Activated CD4-positive, alpha-beta T cell treated with anti-CD3 and anti-CD28 coated beads, Interleukin-2, Interleukin-4, amounts not matched to agents 100 ng/mL and 50 ng/mL, durations not matched to agents 16 hours and 8 hours (primary cell): ENCODE data around the gene ANKMY1.
"Not testable (repeated sequence)": the region's sequence is repeated elsewhere in the genome, so short reads cannot be mapped to it uniquely, and the experiment has no call there.

Experiments used
- DNase-seq: peaks from one replicate; pipeline ENCODE4 v3.0.0-alpha.2; 2020; ENCODE audit warnings: low spot score

The ANKMY1 gene

DNA sequence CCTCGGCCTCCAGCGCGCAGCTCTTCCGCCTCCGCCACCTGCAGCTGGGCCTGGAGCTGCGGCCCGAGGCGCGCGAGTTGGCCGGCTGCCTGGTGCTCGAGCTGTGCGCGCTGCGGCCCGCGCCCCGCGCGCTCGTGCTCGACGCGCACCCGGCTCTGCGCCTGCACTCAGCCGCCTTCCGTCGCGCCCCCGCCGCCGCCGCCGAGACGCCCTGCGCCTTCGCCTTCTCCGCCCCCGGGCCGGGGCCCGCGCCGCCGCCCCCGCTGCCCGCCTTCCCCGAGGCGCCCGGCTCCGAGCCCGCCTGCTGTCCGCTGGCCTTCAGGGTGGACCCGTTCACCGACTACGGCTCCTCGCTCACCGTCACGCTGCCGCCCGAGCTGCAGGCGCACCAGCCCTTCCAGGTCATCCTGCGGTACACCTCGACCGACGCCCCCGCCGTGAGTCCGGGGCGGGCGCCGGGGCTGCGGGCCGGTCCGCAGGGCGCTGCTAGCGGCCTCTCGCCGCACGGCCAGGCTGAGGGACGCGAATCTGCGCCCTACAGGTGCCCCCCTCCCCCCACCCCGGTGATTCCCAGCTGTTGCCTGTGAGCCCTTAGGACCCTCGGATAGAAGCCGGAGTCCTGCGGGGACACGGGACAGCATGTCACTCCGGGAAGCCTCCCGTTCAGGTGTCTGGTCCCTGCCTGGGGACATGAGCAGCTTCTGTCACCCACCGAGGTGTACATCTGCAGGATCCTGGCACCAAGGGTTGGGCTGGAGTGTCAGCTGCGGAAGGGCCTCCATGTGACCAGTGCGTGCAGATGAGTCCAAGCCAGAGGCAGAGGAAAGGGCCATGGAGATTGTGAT lies 11.1 kb upstream of the ANKMY1 start:
- peak; percentile 28 for DNase-seq

DNA sequence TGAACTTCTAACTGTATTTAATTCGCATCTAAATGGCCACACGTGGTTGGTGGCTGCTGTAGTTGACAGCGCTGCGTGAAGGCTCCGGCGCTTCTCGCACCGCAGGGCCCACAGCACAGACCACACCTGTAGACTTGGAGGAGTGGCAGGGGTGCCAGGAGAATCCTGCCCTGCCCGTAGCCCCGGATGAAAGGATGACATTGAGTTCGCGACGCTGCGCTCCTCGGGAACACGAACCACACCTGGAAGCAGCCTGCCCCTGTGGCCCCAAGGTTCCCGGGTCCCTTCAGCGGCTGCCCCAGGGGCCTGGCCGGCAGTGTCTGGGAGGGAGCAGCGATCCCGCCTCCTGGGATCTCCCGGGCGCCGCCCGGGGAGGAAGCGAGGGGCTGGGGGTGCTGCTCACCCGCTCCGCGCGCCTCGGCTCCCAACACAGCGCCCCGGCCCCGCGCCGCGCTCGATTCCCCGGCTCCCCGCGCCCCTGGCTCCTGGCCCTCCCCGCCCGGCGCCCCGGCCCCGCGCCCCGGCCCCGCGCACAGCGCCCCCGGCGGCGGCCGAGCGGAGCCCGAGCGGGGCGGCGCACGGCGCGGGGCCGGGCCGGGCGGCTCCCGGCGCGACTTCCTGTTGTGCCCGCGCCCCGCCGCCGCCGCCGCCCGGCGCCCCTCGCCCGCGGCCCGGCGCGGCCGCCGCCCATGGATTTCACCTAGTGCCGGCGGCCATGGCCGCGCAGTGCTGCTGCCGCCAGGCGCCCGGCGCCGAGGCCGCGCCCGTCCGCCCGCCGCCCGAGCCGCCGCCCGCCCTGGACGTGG lies 10.3 kb upstream of the ANKMY1 start, which contains the start of gene RNPEPL1:
TSS of gene RNPEPL1 (plus strand) at position 613 of the 806 bp plus-strand sequence. CDS start at position 716, 103 bp downstream.
- peak; percentile 44 for DNase-seq

DNA sequence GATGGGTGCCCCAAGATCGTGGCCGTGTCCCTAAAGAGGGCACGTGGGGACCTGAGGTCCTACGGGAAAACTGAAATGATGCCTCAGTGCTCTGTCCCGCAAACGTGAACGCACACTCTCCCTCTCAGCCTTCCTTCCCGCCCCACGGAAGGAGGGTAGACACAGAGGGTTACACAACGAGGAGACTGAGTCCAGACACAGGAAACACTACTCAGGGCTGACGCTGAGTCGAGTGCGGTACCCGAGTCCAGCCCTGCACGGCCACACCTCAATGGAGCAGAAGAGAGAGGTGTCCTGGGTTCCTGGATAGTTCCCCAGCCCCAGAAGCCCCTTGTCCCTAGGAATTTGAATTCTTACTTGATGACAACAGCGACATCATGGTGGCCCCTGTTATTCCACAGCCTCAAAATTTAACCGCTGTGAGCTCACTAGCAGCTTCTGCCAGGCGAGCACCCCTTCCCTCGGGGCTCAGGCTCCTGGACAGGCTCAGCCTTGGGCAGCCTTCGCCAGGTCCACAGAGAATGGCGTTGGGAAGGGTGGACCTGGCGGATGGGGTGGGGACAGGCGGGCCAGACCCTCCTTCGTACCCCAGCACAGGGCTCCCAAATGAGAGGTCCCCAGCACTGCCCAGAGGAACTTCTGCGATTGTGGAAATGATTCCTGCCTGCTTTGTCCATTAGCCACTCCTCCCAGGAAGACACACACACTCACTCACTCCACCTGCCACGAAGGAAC lies 9.5 kb upstream of the ANKMY1 start:
- DNase-seq: peak; percentile 32

DNA sequence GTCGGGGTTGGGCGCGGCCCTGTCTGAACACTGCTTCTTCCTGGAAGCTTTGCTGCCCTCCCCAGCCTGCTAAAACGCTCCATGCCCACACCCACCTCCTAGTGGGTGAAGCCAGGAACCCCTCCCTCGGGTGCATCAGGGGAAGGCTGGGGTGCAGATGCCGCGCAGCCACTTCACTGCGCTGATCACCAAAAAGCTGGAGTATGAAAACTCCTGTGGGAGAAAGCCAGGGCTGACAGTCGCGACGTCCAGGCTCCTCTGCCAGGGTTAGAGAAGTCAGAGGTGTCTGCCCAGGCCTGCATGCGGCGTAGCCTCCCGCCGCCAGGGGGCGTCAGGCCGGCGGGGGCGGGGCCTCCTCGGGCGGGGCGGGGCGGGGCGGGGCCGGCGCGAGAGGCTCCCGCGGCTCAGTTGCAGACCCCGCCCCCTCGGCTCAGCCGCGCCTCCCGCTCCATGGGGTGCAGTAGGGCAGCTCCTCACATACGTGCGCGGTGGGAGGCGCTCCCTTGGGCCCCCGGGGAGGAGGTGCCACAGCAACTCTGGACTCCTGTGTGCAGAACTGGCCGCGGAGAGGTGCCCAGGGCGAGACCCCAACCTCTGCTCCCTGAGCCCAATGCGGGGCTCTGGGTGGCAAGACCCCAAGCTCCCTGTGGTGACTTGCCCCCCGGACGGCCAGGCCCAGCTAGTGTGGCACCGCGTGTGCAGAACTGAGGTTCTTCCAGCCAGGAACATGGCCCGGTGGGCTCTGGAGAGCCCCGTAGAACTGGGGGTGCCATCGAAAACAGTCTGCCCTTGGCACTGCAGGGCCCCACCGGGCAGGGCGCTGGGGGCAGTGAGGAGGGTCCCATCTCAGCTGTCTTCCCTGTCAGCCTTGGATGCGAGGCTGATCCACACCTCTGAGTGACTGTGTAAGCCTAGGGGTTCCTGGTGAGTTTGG lies 8.7 kb upstream of the ANKMY1 start:
- peak; percentile 95 for DNase-seq

DNA sequence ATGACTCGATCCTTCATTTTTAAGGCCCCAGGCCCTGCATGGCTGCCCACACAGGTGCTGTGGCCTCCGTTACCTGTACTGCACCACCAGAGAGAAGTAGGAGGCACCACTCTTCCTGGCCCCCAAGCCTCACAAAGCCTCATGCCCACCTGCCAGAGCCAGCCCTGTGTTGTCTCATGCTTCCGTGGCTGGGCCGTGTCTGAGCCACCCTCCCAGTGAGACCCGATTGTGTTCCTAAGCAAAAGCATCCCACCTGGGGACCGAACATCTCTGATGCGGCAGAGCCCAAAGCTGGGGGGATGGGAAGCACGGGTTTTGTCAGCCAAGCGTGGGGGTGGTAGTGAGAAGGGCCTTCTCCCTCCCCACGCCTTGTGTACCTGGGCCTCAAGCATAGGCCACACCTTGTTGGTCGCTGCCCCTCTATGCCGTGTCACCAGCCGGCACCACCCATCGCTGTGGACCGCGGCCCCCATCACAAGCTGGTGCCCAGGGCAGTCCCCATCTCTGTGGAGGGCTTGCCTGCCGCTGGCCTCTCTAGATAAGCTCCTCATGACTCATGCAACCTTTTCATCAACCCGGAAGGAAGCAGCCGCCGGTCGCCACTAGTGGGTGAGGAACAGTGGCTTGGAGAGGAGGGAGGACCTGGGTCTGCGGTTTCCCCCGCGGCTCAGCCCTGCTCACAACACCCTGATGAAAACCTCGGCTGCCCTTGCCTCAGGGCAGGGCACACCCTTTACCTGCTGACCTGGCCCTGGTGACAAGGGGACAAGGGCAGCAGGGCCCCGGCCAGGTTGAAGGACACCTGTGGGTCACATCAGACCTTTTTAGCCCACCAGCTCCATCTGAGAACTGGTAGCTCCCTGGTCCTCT lies 7.8 kb upstream of the ANKMY1 start:
- DNase-seq: peak; percentile 94

DNA sequence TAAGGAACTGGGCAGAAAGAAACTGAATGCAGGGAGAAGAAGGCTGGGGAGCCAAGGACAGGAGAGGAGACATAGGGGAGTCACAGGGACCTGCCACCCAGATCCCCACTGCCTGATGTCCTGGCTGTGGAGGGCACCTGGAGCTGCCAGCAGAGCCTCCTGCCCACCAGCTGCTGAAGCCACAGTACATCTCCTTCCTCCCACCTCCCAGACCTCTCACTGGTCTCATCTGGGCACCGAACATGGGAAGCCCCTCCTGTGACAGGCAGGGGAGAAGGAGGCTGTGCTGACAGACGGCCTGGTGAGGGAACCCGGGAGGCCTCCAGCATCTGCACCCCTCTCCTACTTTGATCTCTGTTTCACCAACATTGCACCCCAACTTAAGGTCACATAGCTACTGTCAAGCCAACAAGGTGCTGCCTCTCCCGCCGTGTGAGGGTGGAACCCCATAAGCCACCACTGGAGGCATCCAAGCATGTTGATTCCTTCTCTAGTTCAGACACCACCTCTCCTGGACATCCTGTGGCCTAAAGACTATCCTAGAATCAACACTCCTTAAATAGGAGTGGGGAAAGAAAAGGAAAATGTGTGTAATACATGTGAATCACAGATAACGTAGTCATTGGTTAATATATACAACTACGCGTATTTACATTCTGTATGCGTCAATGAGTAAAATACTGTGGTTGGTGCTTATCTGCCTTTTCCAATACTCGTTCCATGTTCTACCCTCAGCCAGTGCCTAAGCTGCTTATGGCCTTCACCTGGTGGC lies 7.0 kb upstream of the ANKMY1 start:
- peak; percentile 43 for DNase-seq

DNA sequence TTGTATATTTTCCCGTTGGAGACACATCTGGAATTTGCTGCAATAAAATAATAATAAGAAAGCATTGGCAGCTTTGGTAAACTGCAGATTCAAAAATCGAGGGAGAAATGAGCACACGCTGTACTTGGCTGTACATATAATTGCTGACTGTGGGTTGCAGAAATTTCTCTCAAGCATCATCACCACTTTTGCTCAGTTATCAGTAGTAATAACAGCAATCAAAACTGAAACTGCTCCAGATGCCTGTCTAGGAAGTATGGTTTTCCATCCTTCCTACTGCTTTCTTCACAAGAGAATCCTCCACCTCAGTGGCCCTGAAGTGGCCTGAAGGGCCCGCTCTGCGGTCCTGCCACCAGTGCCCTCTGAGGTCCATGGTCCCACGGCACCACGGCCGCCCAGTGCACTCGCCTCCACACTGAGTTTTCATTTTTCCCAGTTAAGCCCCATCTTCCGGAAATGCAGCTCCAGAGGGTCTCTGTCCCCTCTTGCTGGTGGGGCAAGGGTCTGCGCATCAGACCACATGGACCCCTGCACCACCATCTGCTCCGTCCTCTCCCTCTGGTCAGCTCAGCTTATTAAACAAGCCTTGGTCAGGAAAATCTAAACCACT lies 6.3 kb upstream of the ANKMY1 start:
- DNase-seq: no peak

DNA sequence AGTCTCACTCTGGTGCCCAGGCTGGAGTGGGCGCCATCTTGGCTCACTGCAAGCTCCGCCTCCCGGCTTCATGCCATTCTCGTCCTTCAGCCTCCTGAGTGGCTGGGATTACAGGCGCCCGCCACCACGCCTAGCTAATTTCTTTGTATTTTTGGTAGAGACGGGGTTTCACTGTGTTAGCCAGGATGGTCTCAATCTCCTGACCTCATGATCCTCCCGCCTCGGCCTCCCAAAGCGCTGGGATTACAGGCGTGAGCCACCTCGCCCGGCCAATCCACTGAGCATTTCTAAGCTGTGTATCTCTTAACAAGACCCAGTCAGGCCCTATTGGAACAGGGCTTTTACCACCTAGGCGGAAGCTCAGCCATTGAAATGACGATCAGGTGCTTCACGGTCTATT lies 5.4 kb upstream of the ANKMY1 start:
- DNase-seq: not testable (repeated sequence)

DNA sequence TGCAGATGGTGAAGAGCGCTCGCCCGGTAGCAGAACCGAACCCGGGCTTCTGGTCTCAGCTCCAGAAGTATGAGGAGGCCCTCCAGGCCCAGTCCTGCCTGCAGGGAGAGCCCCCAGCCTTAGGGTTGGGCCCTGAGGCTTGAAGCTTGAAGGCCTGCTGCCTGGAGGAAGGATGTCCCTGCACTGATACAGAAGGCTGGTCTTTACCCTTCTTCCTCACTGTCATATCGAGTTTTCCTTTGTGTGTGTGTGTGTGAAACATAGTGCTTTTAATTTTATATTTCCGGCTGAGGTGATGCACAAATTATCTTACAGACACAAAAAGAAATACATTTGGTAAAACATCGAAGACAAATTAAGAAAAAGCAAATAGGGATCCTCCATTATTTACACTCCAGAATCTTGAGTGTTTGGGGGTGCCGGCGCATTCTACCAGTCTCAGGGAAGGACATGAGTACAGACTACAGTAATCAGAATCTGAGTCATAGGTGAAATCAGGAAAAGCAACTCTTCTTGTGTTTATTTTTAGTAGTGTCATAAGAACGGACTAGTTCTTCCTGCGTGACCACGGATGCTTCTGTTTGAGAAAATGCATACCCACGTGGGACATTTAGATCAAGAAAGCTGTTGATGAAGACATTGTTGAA lies 3.7 kb upstream of the ANKMY1 start:
- peak; percentile 62 for DNase-seq

DNA sequence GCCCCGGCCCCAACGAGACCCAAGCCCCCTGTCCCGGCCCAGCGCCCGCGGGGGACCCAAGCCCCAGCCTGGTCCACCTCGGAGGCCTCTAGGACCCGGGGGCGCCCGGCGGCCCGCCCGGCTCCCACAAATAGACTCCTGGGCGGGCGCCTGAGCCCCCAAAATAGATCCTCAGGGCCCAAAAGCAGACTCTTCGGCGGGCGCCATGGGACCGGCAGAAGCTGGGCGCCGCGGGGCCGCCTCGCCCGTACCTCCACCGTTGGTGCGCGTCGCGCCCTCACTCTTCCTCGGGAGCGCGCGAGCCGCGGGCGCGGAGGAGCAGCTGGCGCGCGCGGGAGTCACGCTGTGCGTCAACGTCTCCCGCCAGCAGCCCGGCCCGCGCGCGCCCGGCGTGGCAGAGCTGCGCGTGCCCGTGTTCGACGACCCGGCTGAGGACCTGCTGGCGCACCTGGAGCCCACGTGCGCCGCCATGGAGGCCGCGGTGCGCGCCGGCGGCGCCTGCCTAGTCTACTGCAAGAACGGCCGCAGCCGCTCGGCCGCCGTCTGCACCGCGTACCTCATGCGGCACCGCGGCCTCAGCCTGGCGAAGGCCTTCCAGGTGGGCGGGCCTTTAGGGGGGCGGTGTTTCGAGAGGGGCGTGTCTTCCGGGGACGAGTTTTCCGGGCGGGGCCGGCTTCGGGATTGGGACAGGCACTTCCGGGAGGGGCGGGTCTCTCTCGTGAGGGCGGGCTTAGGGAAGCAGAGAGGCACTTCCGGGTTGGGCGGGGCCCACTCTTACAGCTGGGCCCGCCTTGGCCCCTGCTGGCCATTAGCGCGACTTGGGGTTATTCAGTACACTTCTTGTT lies 2.9 kb upstream of the ANKMY1 start:
- DNase-seq: peak; percentile 100

DNA sequence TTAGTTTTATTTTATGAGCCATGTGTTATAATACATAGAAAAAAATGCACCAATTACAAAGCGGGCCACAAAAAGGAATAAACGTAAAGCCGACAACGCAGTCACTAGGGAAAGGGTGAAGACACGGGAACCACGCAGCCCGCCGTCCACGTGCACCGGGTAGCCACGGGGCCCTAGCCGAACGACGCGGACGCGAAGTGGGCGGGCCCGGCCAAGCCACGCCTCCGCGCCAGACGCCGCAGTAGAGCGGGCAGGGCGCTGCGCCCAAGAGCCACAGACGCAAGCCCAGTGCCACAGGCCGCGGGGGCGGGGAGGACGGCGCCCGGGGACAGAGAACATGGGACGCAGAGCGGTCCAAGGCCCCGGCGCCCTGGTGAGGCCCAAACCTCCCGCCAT lies 2.3 kb upstream of the ANKMY1 start, which contains the start of gene DUSP28:
TSS of gene DUSP28 (plus strand) at position 274 of the 396 bp plus-strand sequence. CDS start 328 bp downstream, outside the sequence.
- peak; percentile 92 for DNase-seq

DNA sequence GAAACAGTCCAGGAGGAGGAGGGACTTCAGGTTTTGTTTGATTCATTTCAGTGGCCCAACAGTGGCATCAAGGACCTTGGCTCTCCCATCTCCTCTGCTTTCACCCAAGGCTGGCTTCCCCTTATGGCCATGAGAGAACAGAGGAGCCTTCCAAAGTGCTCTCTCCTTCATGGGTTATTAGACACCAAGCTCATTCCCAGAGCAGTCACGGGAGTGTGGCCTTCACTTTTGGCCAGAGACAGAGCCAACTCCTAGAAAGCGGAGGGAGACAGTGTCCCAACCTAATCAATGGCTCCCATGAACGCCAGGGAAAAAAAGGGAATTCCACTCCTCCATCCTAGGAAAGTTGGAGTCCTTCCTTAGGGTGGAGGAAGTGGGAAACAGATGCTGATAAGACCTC lies 1.5 kb upstream of the ANKMY1 start:
- no peak for DNase-seq

DNA sequence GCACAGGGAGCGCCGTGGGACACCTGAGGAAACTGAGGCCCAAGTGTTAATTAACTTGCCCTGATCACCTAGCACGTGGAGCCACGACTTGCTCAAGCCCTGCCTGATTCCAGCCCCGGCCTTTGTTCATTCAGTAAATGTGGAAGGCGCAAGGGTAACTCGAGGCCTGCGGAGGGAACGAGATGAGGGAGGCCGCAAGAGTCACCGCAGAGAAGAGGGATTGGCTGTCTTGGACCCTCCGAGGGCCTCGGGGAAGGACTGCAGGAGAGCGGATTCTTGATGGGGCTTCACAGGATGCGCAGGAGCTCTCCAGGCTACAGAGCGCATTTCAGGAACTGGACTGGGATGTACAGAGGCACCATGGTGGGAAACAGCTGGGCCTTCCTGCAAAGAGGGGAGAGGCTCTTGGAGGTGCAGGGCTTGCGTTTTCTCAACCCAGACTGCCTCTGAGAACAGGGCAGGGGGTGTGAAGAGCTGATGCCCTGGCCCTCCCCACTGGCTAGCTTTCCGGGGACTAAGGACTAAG lies 511 bp upstream of the ANKMY1 start:
- DNase-seq: no peak

DNA sequence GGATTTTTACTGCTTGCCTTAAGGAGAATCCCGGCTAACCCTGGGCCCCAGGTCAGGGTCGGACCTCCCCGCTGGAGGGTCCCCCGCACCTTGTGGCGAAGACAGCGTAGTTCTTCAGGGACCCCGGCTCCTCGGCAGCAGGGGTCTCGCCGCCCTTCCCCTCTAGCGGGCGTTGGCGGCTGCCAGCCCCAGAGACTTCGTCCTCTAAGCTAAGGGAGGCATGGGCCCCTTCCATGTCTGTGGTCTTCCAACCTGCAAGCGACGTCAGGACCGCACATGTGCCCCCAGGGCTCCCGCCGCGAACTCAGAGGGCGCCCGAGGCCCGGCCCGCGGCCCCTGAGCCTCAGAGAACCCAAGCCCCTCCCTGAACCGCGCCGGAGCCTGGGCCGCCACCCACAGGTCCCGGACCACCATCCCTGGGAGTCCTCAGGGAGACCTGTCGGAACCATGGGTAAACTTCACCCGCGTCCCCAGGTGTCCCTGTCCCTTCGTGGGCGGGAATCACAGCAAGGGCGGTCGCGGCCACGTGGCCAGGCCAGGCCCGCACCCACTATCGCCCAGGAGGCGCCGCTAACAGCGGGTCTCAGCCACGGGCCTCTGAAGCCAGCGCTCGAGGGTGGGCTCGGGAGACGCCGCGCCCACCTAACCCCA lies 562 bp downstream of the ANKMY1 start:
- DNase-seq: no peak

DNA sequence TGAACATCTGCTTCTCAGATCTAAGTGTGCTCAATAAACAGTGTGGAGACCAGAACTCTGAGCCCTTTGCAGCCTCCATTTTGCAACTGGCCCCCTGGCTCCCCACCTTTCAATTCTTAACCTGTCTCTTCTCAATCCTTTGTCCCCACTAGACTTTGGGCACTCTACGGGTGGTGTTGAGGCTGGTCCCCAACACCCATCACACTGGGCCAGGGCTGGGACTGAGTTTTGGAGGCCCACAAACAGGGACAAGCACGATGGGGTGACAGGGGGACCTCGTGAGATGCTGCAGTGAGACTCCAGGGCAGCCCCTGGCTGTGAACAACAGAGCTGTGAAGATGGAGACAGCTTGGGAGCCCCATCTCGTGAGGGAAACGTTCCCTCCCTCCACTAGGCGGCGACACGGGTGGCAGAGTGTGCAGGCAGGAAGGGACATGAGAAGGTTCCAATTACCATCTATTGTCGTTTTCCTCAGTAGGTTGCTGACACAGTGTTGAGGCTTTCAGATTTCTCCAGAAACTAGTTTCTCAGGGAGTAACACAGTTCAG lies 1.2 kb downstream of the ANKMY1 start:
- peak; percentile 73 for DNase-seq

DNA sequence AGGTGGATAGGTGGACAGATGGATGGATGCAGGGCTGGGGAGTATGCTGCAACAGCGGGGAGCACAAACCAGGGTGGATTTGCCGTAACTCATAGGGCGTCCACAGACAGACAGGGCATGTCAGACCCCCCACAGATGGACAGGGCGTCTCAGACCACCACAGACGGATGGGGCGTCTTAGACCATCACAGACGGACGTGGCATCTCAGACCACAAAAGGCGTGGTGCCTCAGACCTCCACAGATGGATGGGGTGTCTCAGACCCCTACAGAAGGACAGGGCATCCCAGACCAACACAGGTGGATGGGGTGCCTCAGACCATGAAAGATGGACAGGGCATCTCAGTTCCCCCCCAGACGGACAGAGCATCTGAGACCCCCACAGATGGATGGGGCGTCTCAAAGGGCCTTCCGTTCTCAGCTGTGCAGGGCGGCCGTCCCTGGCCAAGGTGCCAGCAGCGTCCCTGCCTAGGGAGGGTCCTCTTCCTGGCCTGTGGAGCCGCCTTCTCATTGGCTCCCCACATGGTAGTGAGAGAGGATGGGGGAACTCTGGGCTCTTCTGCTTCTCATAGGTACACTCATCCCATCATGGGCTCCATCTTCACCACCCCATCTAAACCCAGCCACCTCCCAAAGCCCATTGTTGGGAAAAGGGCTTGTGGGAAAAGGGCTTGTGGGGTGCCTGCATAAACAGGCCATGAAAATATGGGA lies 2.1 kb downstream of the ANKMY1 start:
- DNase-seq: no peak
